Neural progenitor cell (in vitro differentiated cells): ENCODE data around the gene HLA-DPB1.

Source experiments
- CTCF ChIP-seq: fragments of 200-600 bp; sonication (generic); IDR thresholded peaks from 2 replicates; pipeline ENCODE4 v1.5.1; 2017; ENCODE audit warnings: antibody characterized with exemption, mild to moderate bottlenecking
- EZH2 ChIP-seq: fragments of 200-600 bp; sonication (generic); IDR thresholded peaks from 2 replicates; pipeline ENCODE4 v1.6.1; 2017; ENCODE audit warnings: antibody characterized with exemption, mild to moderate bottlenecking, moderate library complexity

GRCh38 chr6:33105386-33105785 is 29.6 kb downstream of the HLA-DPB1 start:
- TF ChIP-seq CTCF (no peak), EZH2 (no peak)
